ENCODE data around the gene TRAPPC10. TPM values are rescaled to one million over a fixed set of nuclear protein-coding genes. Genes with fewer than 3 reads are reported as not detected.
A peak's percentile ranks its signal among the peaks of the same experiment; 100 is the strongest.
"Not testable (repeated sequence)": the region's sequence is repeated elsewhere in the genome, so short reads cannot be mapped to it uniquely, and the experiment has no call there.

The TRAPPC10 gene
- total RNA-seq, 3 donors from 2014 or later: 43.0 to 48.1 (median 44.8) TPM

- not testable (repeated sequence) for H3K4me1 Mint-ChIP-seq (ENCODE audit: low read depth); DNase-seq; H3K9me3 Mint-ChIP-seq; H3K36me3 Mint-ChIP-seq (ENCODE audit: insufficient read depth); H3K4me3 Mint-ChIP-seq; H3K27me3 Mint-ChIP-seq (ENCODE audit: low read depth); ATAC-seq
Measured at GRCh38 chr21:44150255-44150654, 138.1 kb downstream of the TRAPPC10 start.

DNA sequence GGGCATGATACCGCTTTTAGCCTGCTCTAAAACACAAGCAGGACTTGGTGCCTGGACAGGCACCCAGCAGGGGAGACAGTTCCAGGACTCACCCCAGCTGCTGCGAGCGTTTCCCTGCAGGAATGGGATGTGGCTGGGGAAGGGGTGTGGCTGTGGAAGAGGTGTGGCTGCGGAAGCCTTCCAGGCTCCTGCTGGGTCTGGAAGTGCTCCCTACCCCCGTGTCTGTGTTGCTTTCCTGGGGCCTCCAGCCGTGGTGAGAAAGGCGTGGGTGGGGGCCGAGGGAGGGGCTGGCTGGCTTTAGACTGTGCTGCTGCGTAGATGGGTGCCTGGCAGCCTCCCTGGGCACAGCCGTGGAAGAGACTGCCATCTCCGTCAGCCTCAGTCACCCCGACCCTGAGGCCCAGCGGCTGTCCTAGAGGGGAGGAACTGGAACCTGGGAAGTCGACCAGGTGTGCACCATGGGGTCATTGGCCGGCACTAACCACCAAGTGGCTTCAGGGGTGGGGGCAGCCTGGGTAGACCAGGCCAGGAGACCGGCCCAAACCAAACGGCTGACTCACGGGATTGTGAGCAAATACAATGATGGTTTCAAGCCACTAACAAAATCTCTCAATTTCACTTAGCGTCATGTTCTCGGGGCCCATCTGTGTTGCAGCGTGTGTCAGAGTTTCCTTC, 141.2 kb downstream of the TRAPPC10 start:
- H3K4me1 Mint-ChIP-seq (ENCODE audit: low read depth); H3K27me3 Mint-ChIP-seq (ENCODE audit: low read depth); H3K36me3 Mint-ChIP-seq (ENCODE audit: insufficient read depth); H3K9me3 Mint-ChIP-seq; H3K4me3 Mint-ChIP-seq; DNase-seq: not testable (repeated sequence)
- ATAC-seq: peak; percentile 63 to 69

DNA sequence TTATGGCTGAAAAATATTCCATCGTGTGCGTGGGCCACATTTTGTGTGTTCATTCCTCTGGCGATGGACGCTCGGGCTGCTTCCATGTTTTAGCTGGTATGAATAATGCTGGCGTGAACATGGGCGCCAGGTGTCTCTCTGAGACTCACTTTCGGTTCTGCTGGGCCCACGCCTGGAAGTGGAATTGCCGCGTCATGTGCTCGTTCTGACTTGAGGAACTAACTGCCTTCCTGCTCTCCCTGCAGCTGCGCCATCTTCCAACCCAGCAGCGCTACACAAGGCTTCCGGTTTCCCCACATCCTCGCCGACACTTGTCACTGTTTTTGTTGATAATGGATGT, 141.8 kb downstream of the TRAPPC10 start:
- not testable (repeated sequence) for H3K9me3 Mint-ChIP-seq; H3K27me3 Mint-ChIP-seq (ENCODE audit: low read depth); H3K4me1 Mint-ChIP-seq (ENCODE audit: low read depth); H3K36me3 Mint-ChIP-seq (ENCODE audit: insufficient read depth); H3K4me3 Mint-ChIP-seq
- DNase-seq (peak; percentile 40), ATAC-seq (peak; percentile 62 to 77)

- H3K4me3 Mint-ChIP-seq; H3K27me3 Mint-ChIP-seq (ENCODE audit: low read depth); H3K36me3 Mint-ChIP-seq (ENCODE audit: insufficient read depth); H3K9me3 Mint-ChIP-seq; DNase-seq; H3K4me1 Mint-ChIP-seq (ENCODE audit: low read depth): not testable (repeated sequence)
- ATAC-seq: peak; percentile 0 to 6
Measured at GRCh38 chr21:44154816-44155230, 142.7 kb downstream of the TRAPPC10 start.

- H3K4me3 Mint-ChIP-seq; H3K9me3 Mint-ChIP-seq; H3K27me3 Mint-ChIP-seq (ENCODE audit: low read depth); H3K4me1 Mint-ChIP-seq (ENCODE audit: low read depth); DNase-seq; H3K36me3 Mint-ChIP-seq (ENCODE audit: insufficient read depth): not testable (repeated sequence)
- ATAC-seq: peak; percentile 31 to 44
Measured at GRCh38 chr21:44155231-44155993, 143.3 kb downstream of the TRAPPC10 start.

DNA sequence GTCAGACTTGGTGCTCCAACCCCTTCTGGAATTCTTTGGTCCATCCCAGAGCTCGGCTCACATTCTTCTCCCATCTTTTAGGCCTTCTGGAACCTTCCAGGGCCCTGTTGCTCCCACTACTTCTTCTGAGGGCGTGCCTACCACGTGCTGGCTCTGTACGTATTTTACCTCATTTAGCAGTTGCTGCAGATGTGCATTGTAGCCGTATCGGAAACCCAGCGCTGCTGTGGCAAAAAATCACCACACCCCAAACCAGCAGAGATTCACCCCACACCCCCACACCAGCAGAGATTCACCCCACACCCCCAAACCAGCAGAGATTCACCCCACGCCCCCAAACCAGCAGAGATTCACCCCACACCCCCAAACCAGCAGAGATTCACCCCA, 143.9 kb downstream of the TRAPPC10 start:
- not testable (repeated sequence) for ATAC-seq; H3K4me1 Mint-ChIP-seq (ENCODE audit: low read depth); DNase-seq; H3K27me3 Mint-ChIP-seq (ENCODE audit: low read depth); H3K9me3 Mint-ChIP-seq; H3K4me3 Mint-ChIP-seq; H3K36me3 Mint-ChIP-seq (ENCODE audit: insufficient read depth)

Other genes with a start within 250 kb of the TRAPPC10 start
- gene CSTB, start 236.0 kb upstream of the TRAPPC10 start, total RNA-seq: 10 to 100 TPM; 17.7 to 26.9 (median 24.5) TPM
- gene RRP1, start 222.7 kb upstream of the TRAPPC10 start, total RNA-seq: 100 to 1,000 TPM; 132 to 139 (median 136) TPM
- gene AGPAT3, start 147.1 kb upstream of the TRAPPC10 start, total RNA-seq: 100 to 1,000 TPM in 2 of 3 donors, 10 to 100 TPM in 1; 97.4 to 122 (median 117) TPM
- gene PWP2, start 95.1 kb downstream of the TRAPPC10 start, total RNA-seq: 100 to 1,000 TPM in 1 of 3 donors, 10 to 100 TPM in 2; 24.6 to 145 (median 27.1) TPM
- gene GATD3, start 121.4 kb downstream of the TRAPPC10 start, total RNA-seq: 10 to 100 TPM in 1 of 3 donors, 1 to 10 TPM in 2; 7.3 to 63.8 (median 9.3) TPM
- 1 to 10 TPM; 2.4 to 3.6 (median 2.9) TPM for gene ICOSLG, start 228.6 kb downstream of the TRAPPC10 start, total RNA-seq
- gene DNMT3L, start 249.6 kb downstream of the TRAPPC10 start, total RNA-seq: not detected

Measured in activated T-cell treated with anti-CD3 and anti-CD28 coated beads, Interleukin-2, amount 50 U/mL, for 4 hours (primary cell).